A673 (cell line): ENCODE data around the gene TMEM45B.
"Not testable (repeated sequence)": the region's sequence is repeated elsewhere in the genome, so short reads cannot be mapped to it uniquely, and the experiment has no call there.

Experiments used
- EZH2 ChIP-seq: fragments of 200-600 bp; sonication (generic); IDR thresholded peaks from 2 replicates; pipeline ENCODE4 v1.6.1; 2017; ENCODE audit warnings: borderline replicate concordance, low read depth, mild to moderate bottlenecking, mixed read lengths, antibody characterized with exemption, low read length; ENCODE audit not compliant: poor library complexity, severe bottlenecking
- TF ChIP-seq, protein P1 (sequence below): fragments of 300-800, 200-600 bp; sonication (generic); conservative IDR thresholded peaks from 2 replicates; pipeline ENCODE4 v1.5.1; 2017; ENCODE audit warnings: low read depth, mild to moderate bottlenecking, antibody characterized with exemption, low read length, moderate library complexity, mixed read lengths

DNA sequence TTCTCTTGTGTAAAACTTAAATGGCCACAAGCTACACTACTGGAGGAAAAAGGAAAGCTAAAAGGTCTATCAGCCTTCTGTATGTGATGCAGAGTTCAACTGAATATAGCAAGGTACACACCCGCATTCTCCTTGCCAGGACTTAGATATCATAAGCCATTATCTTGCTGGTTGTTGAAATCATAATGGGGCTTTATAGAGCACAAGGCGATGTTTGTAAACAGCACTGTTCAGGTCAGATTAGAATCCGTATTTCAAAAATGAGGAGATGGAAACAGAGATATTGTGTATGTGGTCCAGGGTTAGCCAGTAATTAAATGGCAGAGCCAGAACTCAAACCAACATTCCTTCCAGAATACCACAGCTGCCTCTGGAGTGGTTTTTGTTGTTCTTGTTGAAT, 2.6 kb downstream of the TMEM45B start:
- TF ChIP-seq, protein P1, sequence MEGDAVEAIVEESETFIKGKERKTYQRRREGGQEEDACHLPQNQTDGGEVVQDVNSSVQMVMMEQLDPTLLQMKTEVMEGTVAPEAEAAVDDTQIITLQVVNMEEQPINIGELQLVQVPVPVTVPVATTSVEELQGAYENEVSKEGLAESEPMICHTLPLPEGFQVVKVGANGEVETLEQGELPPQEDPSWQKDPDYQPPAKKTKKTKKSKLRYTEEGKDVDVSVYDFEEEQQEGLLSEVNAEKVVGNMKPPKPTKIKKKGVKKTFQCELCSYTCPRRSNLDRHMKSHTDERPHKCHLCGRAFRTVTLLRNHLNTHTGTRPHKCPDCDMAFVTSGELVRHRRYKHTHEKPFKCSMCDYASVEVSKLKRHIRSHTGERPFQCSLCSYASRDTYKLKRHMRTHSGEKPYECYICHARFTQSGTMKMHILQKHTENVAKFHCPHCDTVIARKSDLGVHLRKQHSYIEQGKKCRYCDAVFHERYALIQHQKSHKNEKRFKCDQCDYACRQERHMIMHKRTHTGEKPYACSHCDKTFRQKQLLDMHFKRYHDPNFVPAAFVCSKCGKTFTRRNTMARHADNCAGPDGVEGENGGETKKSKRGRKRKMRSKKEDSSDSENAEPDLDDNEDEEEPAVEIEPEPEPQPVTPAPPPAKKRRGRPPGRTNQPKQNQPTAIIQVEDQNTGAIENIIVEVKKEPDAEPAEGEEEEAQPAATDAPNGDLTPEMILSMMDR = not testable (repeated sequence)
- not testable (repeated sequence) for TF ChIP-seq EZH2
